GM12878 (cell line): ENCODE data around the gene FAM193B. TPM values are rescaled to one million over a fixed set of nuclear protein-coding genes. Genes with fewer than 3 reads are reported as not detected.

Source experiments
- E4F1 ChIP-seq: fragments of 450-650 bp; IDR thresholded peaks from 2 replicates; pipeline ENCODE4 v1.6.1; 2018; ENCODE audit warnings: borderline replicate concordance, mild to moderate bottlenecking; ENCODE audit not compliant: partially characterized antibody
- NFXL1 ChIP-seq: fragments of 450-650 bp; IDR thresholded peaks from 2 replicates; pipeline ENCODE4 v1.6.1; 2017; ENCODE audit warnings: antibody characterized with exemption, mild to moderate bottlenecking, borderline replicate concordance
- PAX8 ChIP-seq: fragments of 450-650 bp; IDR thresholded peaks from 2 replicates; pipeline ENCODE4 v1.6.1; 2017; ENCODE audit warnings: mild to moderate bottlenecking, moderate library complexity
- ZBTB40 ChIP-seq: fragments of 450-650 bp; IDR thresholded peaks from 2 replicates; pipeline ENCODE4 v1.6.1; 2016; ENCODE audit warnings: mild to moderate bottlenecking, moderate library complexity, borderline replicate concordance
- polyA plus RNA-seq, 11 experiments: library from polyadenylated mRNA; depleted of rRNA in 4 of 11; unstranded in 6 of 11; stranded (reverse) in 5 of 11; fragments of >200 nt; fragmentation: Nextera tagmentation in 4 of 11; fragmentation: Illumina TruSeq in 1 of 11; extraction: Ambion mirVana in 4 of 11; extraction: Trizol in 1 of 11; gene quantifications; 1 replicate in 1 of 11; 2 replicates in 10 of 11; pipeline versions ENCODE4 v1.2.1 to v1.2.3, GENCODE V29; 2011 to 2016; ENCODE audit warnings: inconsistent platforms in 2 of 11, missing spikeins in 2 of 11, low read depth in 1 of 11
- total RNA-seq, 4 experiments: library from RNA; depleted of rRNA in 3 of 4; stranded (reverse); fragments of >200 nt in 3 of 4; fragmentation: Illumina TruSeq in 1 of 4; extraction: Trizol in 1 of 4; gene quantifications; 2 replicates each; pipeline versions ENCODE4 v1.2.1 to v1.2.3, GENCODE V29; 2013 to 2021
- TF ChIP-seq, protein P1 (sequence below): fragments of 450-650 bp; IDR thresholded peaks from 2 replicates; pipeline ENCODE4 v1.6.1; 2017; ENCODE audit warnings: mild to moderate bottlenecking, low read depth, inconsistent platforms; ENCODE audit not compliant: poor library complexity, severe bottlenecking

The FAM193B gene
- total and polyA plus RNA-seq, 10 of the 15 experiments (the other 5 are each of a cell fraction or from before 2014, with no cell fraction given) = 3.3 to 47.0 (median 25.1) TPM

DNA sequence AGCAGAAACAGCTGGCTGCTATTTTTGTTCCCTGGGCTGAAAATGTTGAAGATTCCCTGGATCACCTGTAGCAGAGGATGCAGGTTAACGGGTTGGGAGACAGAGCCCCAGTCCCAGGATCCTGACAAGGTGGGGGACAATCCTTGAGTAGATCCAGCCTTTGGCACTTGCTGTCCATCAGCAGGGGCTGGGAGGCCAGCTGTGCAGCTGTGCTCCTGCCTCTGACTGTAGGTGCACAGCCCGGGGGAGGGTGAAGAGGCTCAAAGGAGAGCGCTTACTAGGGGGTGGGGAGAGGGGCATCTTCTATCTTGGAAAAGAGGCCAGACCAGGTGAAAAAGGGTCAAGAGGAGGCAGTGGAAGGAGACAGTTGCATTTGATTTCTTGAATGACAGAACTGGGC lies 34.1 kb downstream of the FAM193B start (continued):
- TF ChIP-seq NFXL1 (no peak), E4F1 (no peak), ZBTB40 (no peak), PAX8 (no peak)
- TF ChIP-seq, protein P1, sequence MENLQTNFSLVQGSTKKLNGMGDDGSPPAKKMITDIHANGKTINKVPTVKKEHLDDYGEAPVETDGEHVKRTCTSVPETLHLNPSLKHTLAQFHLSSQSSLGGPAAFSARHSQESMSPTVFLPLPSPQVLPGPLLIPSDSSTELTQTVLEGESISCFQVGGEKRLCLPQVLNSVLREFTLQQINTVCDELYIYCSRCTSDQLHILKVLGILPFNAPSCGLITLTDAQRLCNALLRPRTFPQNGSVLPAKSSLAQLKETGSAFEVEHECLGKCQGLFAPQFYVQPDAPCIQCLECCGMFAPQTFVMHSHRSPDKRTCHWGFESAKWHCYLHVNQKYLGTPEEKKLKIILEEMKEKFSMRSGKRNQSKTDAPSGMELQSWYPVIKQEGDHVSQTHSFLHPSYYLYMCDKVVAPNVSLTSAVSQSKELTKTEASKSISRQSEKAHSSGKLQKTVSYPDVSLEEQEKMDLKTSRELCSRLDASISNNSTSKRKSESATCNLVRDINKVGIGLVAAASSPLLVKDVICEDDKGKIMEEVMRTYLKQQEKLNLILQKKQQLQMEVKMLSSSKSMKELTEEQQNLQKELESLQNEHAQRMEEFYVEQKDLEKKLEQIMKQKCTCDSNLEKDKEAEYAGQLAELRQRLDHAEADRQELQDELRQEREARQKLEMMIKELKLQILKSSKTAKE = no peak
